ENCODE results near the gene SPPL3.

SPPL3 gene

DNA sequence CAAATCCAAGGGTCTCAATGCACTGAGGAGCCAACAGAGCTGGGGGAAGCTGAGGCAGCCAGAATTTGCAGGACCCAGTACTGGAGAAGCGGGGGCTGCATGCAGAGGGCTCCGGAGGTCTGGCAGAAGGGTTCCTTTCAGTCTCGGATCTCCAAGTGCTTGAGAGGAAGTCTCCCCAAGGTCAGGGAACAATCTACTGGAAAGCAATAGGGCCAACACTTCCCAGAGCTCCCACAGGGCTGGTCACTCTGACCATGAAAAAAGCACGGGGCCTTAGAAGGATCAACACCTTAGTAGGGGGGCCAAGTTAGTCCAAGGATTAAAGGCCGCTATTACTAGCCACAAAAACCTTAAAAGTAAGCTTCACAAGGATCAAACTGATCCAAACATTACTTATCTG, 31.7 kb downstream of the SPPL3 start:
- no peak for DNase-seq

DNA sequence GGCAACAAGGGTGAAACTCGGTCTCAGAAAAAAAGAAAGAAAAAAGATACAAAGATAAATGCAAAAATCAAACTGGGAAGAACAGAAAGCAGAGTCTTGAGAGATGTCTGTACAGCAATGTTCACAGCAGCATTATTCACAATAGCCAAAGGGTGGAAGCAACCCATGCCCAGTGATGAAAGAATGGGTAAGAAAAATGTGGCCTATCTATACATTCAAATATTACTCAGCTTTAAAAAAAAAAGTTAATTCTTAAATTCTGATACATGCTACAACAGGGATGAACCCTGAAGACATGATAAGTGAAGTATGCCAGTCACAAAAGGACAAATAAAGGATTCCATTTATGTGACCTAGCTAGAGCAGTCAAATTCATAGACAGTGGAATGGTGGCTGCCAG, 33.7 kb downstream of the SPPL3 start:
- DNase-seq: no peak

GRCh38 chr12:120869376-120869775, 34.8 kb downstream of the SPPL3 start:
- DNase-seq: no peak

DNA sequence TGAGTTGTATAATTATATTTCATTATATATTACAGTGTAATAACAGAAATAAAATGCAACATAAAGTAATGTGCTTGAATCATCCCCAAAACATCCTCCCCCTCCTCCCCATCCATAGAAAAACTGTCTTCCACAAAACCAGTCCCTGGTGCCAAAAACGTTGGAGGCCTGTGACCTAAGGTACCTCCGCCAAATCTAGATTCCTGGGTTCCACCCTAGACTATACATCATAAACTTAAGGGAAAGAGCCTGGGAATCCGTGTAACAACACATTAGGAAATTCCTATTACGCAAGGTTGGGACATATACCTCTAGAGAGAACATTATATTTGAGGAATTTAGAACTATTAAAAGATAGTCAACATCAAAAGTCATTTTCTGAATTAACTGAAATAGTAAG, 38.0 kb downstream of the SPPL3 start:
- DNase-seq: no peak

- DNase-seq: no peak
Measured at GRCh38 chr12:120865098-120865497, 39.1 kb downstream of the SPPL3 start.

GRCh38 chr12:120862664-120863063, 41.5 kb downstream of the SPPL3 start:
- no peak for DNase-seq

DNA sequence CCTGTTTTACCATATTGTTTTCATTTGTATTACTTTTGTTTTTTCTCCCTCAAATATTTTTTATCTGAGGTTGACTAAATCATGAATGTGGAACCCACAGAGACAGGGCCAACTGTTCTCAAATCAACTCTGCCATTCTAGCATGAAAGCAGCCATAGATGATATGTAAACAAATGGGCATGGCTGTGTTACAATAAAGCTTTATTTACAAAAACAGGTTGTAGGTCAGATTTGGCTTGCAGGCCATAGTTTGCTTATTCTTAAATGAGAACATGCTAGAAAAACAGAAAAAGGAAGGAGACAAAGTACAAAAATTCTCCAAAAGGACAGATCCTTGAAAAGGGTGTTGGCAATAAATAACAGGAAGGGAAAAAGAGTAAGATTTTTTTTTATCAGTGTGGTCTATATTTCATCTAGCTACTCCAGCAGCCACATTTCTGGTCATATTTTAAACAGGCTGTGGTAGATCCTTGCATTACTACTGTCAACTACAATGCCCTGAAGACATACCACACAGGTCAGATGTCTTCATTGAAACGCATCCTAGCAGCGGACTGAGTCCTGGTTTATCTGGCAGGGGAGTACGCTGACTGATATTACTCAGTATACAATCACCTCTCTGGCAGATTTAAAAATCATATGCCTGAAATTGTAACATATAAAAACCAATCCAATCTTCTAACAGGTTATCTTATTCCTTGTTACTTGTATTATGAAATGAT, 42.9 kb downstream of the SPPL3 start:
- DNase-seq: no peak

DNA sequence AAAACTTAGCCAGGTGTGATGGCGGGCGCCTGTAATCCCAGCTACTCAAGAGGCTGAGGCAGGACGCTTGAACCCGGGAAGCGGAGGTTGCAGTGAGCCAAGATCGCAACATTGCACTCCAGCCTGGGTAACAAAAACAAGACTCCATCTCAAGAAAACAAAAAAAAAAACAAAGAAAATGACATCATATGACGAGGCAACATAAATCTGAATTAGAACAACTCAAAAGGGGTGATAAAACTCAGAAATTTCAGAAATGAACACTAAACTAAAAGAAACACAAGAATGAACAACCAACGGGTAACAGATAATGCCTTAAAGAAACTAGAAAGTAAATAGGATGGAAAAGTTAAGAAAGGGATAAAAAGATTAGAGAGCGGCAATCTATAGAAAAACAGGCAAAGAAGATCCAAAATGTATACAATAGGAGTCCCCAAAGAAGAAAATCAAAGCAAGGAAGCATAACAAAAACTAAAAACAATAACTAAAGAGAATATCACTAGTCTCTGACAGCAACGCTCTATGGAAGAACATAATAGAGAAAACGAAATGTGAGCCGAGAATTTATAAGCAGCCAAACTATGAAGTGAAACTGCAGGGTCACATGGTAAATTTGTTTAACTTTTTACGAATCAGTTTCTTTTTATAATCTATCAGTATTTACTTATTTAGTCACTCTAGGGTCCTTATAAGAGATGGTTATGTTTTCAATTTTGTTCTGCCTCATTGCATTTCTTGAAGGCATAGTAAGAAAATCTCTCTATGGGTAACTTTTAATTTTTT, 45.7 kb downstream of the SPPL3 start:
- no peak for DNase-seq

- DNase-seq: no peak
Measured at GRCh38 chr12:120856980-120857379, 47.2 kb downstream of the SPPL3 start.

DNA sequence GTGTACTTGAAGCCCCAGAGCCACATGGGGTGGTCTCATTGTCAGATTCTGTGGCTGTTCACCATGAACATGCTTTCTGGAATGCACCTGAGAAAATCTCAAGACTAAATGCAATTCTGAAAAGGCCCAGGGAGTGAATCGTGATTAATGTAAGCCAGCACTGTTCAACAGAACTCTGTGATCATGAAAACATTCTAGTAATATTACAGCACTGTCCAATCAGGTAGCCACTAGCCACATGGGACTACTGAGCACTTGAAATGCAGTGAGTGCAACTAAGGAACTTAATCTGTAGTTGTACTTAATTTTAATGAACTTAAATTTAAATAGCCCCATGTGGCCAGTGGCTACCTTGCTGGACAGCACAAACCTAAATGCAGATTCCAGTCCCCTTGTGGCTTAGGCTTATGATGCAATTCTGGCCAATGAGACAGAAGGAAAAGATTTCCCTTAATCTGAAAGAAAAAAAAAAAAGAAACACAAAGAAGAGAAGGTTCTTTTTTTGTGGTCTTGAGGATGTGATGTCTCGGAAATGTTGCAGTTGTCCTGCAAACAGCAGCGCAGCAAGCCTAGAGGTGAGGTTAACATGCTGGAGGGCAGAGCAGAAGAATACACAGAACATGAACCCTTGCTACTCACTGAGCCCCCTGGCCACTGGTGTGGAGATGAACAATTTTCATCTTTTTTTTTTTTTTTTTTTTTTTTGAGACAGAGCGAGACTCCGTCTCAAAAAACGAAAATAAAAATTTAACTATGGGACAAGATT, 48.2 kb downstream of the SPPL3 start:
- DNase-seq: no peak

DNA sequence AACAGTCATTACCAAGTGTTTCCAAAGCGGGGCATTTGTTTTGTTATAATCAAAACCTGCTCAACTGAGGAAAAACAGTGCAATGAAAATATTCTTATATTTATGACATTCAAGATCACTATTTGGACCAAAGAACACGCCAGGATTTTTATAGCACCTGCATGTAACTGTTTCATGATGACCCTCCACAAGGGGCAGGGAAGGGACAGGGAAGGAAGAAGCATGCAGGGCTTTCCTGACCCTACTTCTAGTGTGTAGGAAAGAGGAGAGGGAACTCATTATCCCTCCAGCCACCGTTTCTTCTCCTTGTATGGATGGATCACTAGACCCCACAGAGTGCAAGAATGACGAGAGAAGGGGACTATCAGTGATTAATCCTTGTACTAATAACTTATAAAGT, 49.4 kb downstream of the SPPL3 start:
- no peak for DNase-seq

DNA sequence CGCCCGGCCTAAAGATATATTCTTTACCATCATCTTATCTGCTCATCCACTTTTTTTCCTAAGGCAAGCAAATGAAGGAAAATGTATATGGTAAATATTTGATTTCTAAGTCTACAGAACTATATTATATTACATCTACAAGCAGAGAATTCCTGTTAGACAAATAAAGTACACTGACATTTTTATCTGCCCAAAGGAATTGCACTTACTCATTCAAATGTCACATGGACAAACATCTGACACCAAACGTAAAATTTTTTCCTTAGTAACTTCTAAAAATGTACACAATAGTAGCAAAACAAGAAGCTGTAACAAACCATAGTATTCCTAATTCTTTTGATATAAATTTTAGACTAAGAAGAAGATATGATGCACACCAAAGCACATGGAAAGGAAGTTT, 51.0 kb downstream of the SPPL3 start:
- DNase-seq: no peak

DNA sequence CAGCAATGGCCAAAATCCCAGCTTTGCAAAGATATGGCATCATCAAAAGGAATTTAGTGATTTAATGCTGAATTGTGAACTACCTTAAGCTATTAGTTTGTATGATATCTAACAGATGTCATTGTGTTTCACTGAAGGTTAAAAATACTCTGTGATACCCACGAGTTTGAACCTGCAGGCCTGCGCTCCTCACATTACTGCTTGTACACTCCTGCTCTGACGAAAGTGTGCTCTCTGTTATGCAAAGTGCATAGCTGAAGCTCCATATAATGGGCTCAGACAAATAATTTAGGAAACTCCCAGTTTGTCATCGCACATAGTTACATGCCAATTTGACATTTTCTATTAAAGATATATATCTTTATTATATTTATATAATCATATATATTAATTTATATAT, 52.2 kb downstream of the SPPL3 start:
- no peak for DNase-seq

- DNase-seq: no peak
Measured at GRCh38 chr12:120851444-120851843, 52.7 kb downstream of the SPPL3 start.

GRCh38 chr12:120849765-120850164, 54.4 kb downstream of the SPPL3 start:
- no peak for DNase-seq

DNA sequence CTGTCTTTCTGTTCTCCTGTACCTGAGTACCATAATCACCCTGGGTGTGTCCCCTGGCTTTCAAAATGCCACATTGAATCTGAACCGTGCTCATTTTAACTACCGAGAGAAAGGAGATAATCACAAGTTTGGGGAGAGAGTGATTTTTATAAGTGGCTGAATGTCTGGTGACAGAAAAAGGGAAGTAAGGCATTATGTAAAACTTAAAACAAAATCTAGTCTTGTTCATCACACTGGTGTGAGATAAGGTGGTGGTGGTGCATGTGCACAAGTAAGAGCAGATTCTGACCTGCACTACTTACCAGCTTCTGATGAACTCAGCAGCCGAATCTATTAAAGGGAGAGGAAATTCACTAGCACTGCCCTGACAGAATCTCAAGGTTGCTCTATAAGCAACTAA, 56.3 kb downstream of the SPPL3 start:
- no peak for DNase-seq

- DNase-seq: no peak
Measured at GRCh38 chr12:120847392-120847791, 56.8 kb downstream of the SPPL3 start.

DNA sequence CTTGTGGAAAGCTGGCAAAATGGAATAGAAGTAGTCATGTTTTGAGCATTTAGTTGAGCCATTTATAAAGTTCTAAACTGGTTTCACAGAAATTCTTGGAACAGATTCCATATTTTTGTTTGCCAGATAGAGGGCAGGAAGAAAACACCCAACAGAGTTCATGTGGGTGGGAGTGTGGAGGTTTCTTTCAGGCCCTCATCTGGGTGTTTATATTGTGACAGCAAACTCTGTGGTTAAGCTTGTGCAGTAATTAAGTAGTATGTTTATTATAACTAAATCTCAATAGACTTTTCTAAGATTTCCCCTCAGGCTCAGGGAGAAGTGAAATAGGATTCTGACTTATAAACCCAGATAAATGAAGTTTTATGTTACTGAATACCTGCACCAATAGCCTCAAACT, 57.4 kb downstream of the SPPL3 start:
- no peak for DNase-seq

DNA sequence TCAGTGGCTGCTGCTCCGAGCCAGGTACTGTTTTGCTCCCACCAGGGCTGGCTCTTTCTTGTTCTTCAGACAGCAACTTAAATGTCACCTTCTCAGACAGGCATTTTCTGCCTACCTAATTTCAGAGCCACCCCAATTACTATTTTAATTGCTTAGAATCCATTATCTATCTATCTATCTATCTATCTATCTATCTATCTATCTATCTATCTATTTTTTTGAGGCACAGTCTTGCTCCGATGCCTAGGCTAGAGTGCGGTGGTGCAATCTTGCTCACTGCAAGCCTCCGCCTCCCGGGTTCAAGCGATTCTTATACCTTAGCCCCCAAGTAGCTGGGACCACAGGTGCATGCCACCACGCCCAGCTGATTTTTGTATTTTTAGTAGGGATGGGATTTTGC, 58.5 kb downstream of the SPPL3 start:
- no peak for DNase-seq

DNA sequence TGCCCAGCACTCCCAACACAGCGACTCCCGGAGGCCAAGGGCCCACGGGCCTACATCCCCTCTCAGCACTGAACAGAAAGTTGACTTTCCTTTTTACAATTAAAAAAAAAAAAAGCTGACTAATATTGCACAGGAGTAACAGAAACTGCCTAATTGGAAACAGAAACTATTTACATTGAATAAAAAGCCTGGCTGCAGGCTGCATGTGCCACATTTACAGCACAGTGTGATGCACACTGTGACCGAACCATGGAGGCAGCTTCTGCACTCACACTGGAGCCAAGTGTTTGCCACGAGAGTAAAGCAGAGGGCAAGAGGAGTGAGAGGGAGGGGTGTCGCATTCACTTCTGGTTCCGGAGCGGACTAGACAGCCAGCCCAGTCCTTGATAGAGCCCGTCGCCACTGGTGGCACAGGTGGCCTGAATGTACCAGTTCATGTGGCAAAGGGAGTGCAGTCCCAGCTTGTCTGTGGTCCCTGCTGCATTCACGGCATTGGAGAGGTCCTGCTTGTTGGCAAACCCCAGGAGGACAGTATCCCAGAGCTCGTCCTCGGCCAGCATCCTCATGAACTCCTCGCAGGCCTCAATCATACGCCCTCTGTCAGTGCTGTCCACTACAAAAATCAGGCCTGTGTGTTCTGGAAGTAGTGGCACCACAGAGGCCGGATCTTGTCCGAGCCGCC, 59.2 kb downstream of the SPPL3 start:
- DNase-seq: no peak

DNA sequence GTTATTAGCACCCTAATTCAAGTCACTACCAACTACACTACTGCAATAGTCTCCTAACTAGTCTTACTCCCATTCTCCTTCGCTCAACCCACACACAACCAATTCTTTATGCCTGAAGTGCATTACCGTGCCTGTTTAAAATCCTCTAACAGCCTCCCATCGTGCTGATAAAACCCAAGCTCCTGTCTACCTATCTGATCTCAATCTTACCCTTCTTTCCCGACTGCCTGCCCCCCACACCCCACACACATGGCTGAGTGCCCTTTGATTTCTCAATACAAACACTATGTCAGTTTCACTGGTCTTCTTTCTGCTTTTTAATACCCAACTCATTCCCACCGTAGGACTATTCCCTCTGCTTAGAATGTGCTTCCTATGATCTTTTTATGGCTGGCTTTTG, 59.9 kb downstream of the SPPL3 start:
- no peak for DNase-seq

GRCh38 chr12:120843472-120843871, 60.7 kb downstream of the SPPL3 start:
- no peak for DNase-seq

DNA sequence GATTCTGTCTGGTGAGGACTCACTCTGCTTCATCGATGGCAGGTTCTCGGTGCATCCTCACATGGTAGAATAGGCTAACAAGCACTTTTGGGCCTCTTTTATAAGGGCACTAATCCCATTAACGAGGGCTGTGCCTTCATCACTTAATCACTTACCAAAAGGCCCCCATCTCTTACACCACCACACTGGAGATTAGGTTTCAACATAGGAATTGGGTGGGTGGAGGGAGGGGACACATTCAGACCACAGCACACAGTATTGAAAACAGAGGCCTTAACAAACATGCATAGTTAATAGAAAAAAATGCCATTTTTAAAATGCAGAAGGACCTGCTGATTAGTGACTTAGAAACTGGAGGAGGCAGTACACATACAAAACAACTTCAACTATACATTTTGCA, 61.6 kb downstream of the SPPL3 start:
- DNase-seq: no peak

All from stimulated activated CD4-positive, alpha-beta T cell treated with anti-CD3 and anti-CD28 coated beads, Interleukin-2, amount 100 ng/mL, for 24 hours (primary cell).